ENCODE data around the gene SCN5A. TPM values are rescaled to one million over a fixed set of nuclear protein-coding genes. Genes with fewer than 3 reads are reported as not detected.

The SCN5A gene
- total and polyA plus RNA-seq, 4 donors = 0.01 to 0.14 TPM; not detected in 2

- TF ChIP-seq REST (IDR thresholded peaks at IDR 0.05) (no peak), CTCF (IDR thresholded peaks at IDR 0.05; ENCODE audit: low read depth, low read length, missing input control) (no peak), HNF4A (conservative IDR thresholded peaks at IDR 0.05) (no peak), SP1 (IDR thresholded peaks at IDR 0.05) (no peak), TAF1 (conservative IDR thresholded peaks at IDR 0.05) (no peak), FOXA2 (IDR thresholded peaks at IDR 0.05) (no peak), HNF4G (IDR thresholded peaks at IDR 0.05) (no peak), GABPA (IDR thresholded peaks at IDR 0.05 in 1 of 2, conservative IDR thresholded peaks at IDR 0.05 in 1 of 2) (no peak), RAD21 (IDR thresholded peaks at IDR 0.05) (no peak)
- TF ChIP-seq, protein P1, sequence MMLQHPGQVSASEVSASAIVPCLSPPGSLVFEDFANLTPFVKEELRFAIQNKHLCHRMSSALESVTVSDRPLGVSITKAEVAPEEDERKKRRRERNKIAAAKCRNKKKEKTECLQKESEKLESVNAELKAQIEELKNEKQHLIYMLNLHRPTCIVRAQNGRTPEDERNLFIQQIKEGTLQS (IDR thresholded peaks at IDR 0.05) = no peak
These were observed 65.8 kb downstream of the SCN5A start (continued) for GRCh38 chr3:38583688-38584087.

- Histone ChIP-seq H3K27ac (ENCODE audit: low read depth in 1 of 2, low read length in 2 of 2) (no peak overlapping the region), H3K36me3 (ENCODE audit: control insufficient read depth in 4 of 4, insufficient read depth in 3 of 4, low read depth in 1 of 4, low read length in 3 of 4) (no peaks in the 10 kb centered on the region), H3K9me3 (ENCODE audit: control insufficient read depth in 4 of 4, low read length in 3 of 4) (no peaks in the 10 kb centered on the region), H3K4me1 (ENCODE audit: control insufficient read depth in 4 of 4, insufficient read depth in 4 of 4, low read length in 3 of 4) (no peaks in the 10 kb centered on the region), H3K4me3 (ENCODE audit: low read depth in 1 of 3, low read length in 3 of 3) (no peak overlapping the region), H3K9ac (ENCODE audit: low read depth in 1 of 2, low read length in 2 of 2) (no peak overlapping the region), H3K27me3 (ENCODE audit: control insufficient read depth in 4 of 4, insufficient read depth in 4 of 4, low read length in 3 of 4) (no peaks in the 10 kb centered on the region)
- TF ChIP-seq CTCF (IDR thresholded peaks at IDR 0.05; ENCODE audit: low read depth, low read length, missing input control) (no peak), RXRA (IDR thresholded peaks at IDR 0.05) (no peak)
- peak; percentile 30 for DNase-seq (ENCODE audit: low spot score)
- 71% methylated on average over 8 of the region's 8 CpGs for WGBS
These were observed 66.4 kb downstream of the SCN5A start for GRCh38 chr3:38582941-38583645.

DNA sequence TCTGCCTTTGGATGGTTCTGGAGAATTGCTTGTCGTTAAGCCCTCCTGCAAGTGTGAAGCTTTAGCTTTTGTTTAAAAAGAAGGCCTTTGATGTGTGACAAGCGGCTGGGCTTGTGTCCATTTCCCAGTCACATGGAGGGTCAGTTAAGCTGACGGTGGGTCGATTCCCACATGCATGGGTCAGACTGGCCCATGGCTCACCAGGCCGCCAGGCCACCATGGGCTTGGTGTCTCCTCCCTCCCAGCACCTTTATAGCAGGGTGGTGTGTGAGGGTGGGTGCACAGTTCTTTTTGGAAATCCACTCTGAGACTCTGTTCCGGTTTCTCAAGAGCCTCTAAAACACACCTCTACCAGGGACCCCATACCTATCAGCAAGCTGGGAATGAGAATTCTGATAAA lies 67.2 kb downstream of the SCN5A start:
- H3K36me3 ChIP-seq (ENCODE audit: control insufficient read depth in 4 of 4, insufficient read depth in 3 of 4, low read depth in 1 of 4, low read length in 3 of 4) = no peaks in the 10 kb centered on the region
- no peak for DNase-seq (ENCODE audit: low spot score)

More for the DNA sequence above, 67.2 kb downstream of the SCN5A start:
- H3K27ac ChIP-seq (ENCODE audit: low read depth in 1 of 2, low read length in 2 of 2) = no peak overlapping the region
- 87% methylated on average over 6 of the region's 6 CpGs for WGBS
- H3K4me3 ChIP-seq (ENCODE audit: low read depth in 1 of 3, low read length in 3 of 3) = no peak overlapping the region
- no peaks in the 10 kb centered on the region for H3K9me3 ChIP-seq (ENCODE audit: control insufficient read depth in 4 of 4, low read length in 3 of 4)
- no peak overlapping the region for H3K9ac ChIP-seq (ENCODE audit: low read depth in 1 of 2, low read length in 2 of 2)
- TF ChIP-seq SP1 (IDR thresholded peaks at IDR 0.05) (no peak), FOXA2 (IDR thresholded peaks at IDR 0.05) (no peak), NR2F2 (IDR thresholded peaks at IDR 0.05) (no peak), EGR1 (IDR thresholded peaks at IDR 0.05; ENCODE audit: low read depth in 2 of 2) (no peak), YY1 (IDR thresholded peaks at IDR 0.05) (no peak), GABPA (IDR thresholded peaks at IDR 0.05 in 1 of 2, conservative IDR thresholded peaks at IDR 0.05 in 1 of 2) (no peak)
- TF ChIP-seq, protein P1 (IDR thresholded peaks at IDR 0.05) = no peak
- H3K27me3 ChIP-seq (ENCODE audit: control insufficient read depth in 4 of 4, insufficient read depth in 4 of 4, low read length in 3 of 4) = no peaks in the 10 kb centered on the region
- no peaks in the 10 kb centered on the region for H3K4me1 ChIP-seq (ENCODE audit: control insufficient read depth in 4 of 4, insufficient read depth in 4 of 4, low read length in 3 of 4)

Data from liver (tissue), 9 donors.